Transverse colon (tissue), 4 donors: ENCODE results near the gene ZBTB20.

Experiments
- CTCF ChIP-seq, 5 experiments: fragments of 200-600 bp in 3 of 5; fragments of 450-650 bp in 2 of 5; sonication (generic) in 3 of 5; IDR thresholded peaks; 1 replicate in 2 of 5; 2 replicates in 3 of 5; pipeline ENCODE4 v1.5.1; 2016 to 2017; ENCODE audit warnings: antibody characterized with exemption in 5 of 5, inconsistent platforms in 3 of 5, mild to moderate bottlenecking in 2 of 5, moderate library complexity in 1 of 5
- POLR2A ChIP-seq: fragments of 450-650 bp; IDR thresholded peaks from one replicate; pipeline ENCODE4 v1.6.1; 2016; ENCODE audit warnings: antibody characterized with exemption, mild to moderate bottlenecking, moderate library complexity
- POLR2AphosphoS5 ChIP-seq, 3 donors: sonication (generic); formaldehyde crosslinking; IDR thresholded peaks; one replicate each; pipeline ENCODE4 v1.6.1; 2016; ENCODE audit warnings: antibody characterized with exemption in 3 of 3

DNA sequence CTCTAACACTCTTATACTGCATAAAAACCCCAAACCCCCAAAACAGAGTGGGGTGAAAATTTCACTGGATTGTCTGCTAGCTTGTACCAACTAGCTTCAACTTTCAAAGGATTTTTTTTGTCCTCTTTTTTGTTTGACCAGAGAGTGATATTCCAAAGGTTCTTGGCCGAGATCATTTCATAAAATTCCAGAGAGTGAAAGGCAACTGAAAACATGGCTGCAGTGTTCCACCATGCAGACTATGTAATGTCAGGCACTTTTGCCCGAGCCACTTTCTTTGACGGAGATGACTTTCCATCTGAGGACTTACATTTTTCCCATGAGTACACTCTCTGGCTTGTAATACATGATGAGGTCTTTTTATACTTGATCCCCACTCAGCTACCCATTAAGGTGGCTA lies 745.7 kb downstream of the ZBTB20 start:
- TF ChIP-seq CTCF (IDR thresholded peaks at IDR 0.05) (no peak), POLR2A (no peak), POLR2AphosphoS5 (IDR thresholded peaks at IDR 0.05) (no peak)
